ENCODE measurements around the gene MCTP2.

The MCTP2 gene

GRCh38 chr15:94259121-94259751 lies 27.9 kb downstream of the MCTP2 start:
- Histone ChIP-seq H3K36me3 (ENCODE audit: control insufficient read depth in 5 of 5, insufficient read depth in 5 of 5, low read length in 5 of 5) (no peaks in the 10 kb centered on the region), H3K4me1 (ENCODE audit: control insufficient read depth in 5 of 5, insufficient read depth in 5 of 5, low read length in 5 of 5) (peaks cover 0 to 2% (median 0%) of the 10 kb centered on the region in 5 donors), H3K27ac (ENCODE audit: low read depth, low read length) (no peak overlapping the region), H3K27me3 (ENCODE audit: control insufficient read depth in 5 of 5, insufficient read depth in 4 of 5, low read length in 5 of 5) (no peaks in the 10 kb centered on the region), H3K9ac (ENCODE audit: low read length in 5 of 5) (no peak overlapping the region), H3K4me3 (ENCODE audit: low read depth in 1 of 5, low read length in 5 of 5) (no peak overlapping the region), H3K9me3 (ENCODE audit: control insufficient read depth in 5 of 5, low read length in 5 of 5) (no peaks in the 10 kb centered on the region)

DNA sequence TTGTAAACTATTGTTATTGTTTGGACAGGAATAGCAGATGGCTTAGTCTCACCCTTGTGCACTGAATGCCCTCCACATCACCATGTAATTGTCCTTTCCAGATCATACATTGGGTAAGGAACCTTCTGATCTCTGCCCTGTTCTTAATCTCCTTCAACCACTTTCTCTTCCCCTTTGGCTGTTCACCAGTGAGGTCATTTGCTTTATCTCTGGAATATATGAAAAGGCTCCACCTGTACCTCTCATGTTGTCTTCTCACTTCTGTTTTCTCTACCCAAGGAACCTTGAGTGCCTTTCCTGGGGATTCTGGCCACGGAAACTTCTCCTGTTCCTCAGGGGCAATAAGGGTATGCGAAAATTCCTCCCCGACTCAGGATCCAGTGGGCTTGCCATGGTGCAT lies 28.5 kb downstream of the MCTP2 start:
- Histone ChIP-seq H3K4me1 (ENCODE audit: control insufficient read depth in 5 of 5, insufficient read depth in 5 of 5, low read length in 5 of 5) (peaks cover 0 to 2% (median 0%) of the 10 kb centered on the region in 5 donors), H3K36me3 (ENCODE audit: control insufficient read depth in 5 of 5, insufficient read depth in 5 of 5, low read length in 5 of 5) (no peaks in the 10 kb centered on the region), H3K9ac (ENCODE audit: low read length in 5 of 5) (no peak overlapping the region), H3K27ac (ENCODE audit: low read depth, low read length) (no peak overlapping the region), H3K27me3 (ENCODE audit: control insufficient read depth in 5 of 5, insufficient read depth in 4 of 5, low read length in 5 of 5) (no peaks in the 10 kb centered on the region), H3K4me3 (ENCODE audit: low read depth in 1 of 5, low read length in 5 of 5) (no peak overlapping the region), H3K9me3 (ENCODE audit: control insufficient read depth in 5 of 5, low read length in 5 of 5) (no peaks in the 10 kb centered on the region)

GRCh38 chr15:94262201-94262600 lies 30.8 kb downstream of the MCTP2 start:
- H3K27ac ChIP-seq (ENCODE audit: low read depth, low read length) = no peak overlapping the region

DNA sequence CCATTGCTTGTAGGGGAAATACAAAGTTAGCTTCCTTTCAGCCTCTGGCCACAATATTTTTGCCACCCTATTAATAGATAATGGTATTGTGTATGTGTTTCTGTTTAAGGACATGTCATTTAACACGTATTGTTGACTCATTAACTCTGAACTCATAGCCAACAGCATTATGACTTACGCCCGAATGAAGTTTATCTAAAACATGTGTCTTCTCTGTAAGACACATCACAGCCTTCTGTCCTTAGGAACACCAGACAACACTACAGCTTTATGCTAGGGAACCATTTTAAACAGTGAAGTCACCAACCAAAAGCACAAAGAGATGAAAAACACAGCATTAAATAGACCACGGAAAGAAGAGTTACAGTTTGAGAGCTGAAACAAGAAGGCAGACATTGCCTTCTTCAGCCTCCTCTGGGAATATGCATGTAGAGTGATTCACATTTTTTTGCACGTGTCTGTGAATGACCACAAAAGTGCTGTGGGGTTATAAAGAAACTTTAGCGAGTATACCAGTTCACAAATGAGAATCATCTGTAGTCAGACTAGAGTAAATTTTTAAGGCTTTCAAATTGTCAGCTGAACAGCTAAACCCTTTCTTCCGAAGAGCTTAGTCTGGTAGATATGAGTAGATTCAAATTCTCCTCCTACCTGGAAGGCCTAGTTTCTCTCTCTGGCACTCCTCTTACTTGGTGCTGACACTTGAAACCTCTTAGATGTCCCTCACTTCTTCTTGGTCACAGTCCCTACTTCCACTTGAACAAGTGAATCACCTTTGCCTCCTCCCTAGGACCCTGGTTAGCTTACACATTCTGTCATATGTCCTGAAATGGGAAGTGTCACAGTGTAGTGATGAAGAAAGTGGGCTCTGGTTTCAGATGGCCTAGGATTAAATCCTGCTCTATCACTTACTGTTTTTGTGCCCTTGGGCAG lies 32.2 kb downstream of the MCTP2 start:
- Histone ChIP-seq H3K36me3 (ENCODE audit: control insufficient read depth in 5 of 5, insufficient read depth in 5 of 5, low read length in 5 of 5) (no peaks in the 10 kb centered on the region), H3K4me1 (ENCODE audit: control insufficient read depth in 5 of 5, insufficient read depth in 5 of 5, low read length in 5 of 5) (peaks cover 0 to 2% (median 0%) of the 10 kb centered on the region in 5 donors), H3K4me3 (ENCODE audit: low read depth in 1 of 5, low read length in 5 of 5) (no peak overlapping the region), H3K27me3 (ENCODE audit: control insufficient read depth in 5 of 5, insufficient read depth in 4 of 5, low read length in 5 of 5) (no peaks in the 10 kb centered on the region), H3K9ac (ENCODE audit: low read length in 5 of 5) (no peak overlapping the region), H3K27ac (ENCODE audit: low read depth, low read length) (no peak overlapping the region), H3K9me3 (ENCODE audit: control insufficient read depth in 5 of 5, low read length in 5 of 5) (no peaks in the 10 kb centered on the region)

More at GRCh38 chr15:94262201-94262600, 30.8 kb downstream of the MCTP2 start:
- H3K27me3 ChIP-seq (ENCODE audit: control insufficient read depth in 5 of 5, insufficient read depth in 4 of 5, low read length in 5 of 5) = no peaks in the 10 kb centered on the region
- no peaks in the 10 kb centered on the region for H3K9me3 ChIP-seq (ENCODE audit: control insufficient read depth in 5 of 5, low read length in 5 of 5)
- no peak overlapping the region for H3K9ac ChIP-seq (ENCODE audit: low read length in 5 of 5)
- H3K36me3 ChIP-seq (ENCODE audit: control insufficient read depth in 5 of 5, insufficient read depth in 5 of 5, low read length in 5 of 5) = no peaks in the 10 kb centered on the region
- peaks cover 0 to 2% (median 0%) of the 10 kb centered on the region in 5 donors for H3K4me1 ChIP-seq (ENCODE audit: control insufficient read depth in 5 of 5, insufficient read depth in 5 of 5, low read length in 5 of 5)
- no peak overlapping the region for H3K4me3 ChIP-seq (ENCODE audit: low read depth in 1 of 5, low read length in 5 of 5)

DNA sequence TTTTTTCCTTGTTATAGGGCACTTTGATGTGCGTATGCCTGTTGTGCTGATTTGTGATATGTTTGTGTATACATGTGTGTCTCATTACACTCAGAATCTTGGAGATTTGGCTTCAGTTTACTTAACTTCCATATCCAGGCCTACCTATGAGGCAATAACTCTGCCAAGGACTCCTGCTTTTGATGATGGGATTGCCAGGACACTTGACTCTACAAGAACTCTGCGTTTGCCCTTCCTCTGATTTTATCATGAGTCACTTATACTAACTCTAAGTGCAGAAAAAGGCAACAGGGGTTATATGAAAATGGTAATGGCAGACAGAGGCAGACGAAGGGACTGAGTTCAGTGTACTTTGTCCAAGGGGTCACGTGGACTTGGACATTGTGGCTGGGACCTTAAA lies 33.6 kb downstream of the MCTP2 start:
- H3K4me1 ChIP-seq (ENCODE audit: control insufficient read depth in 5 of 5, insufficient read depth in 5 of 5, low read length in 5 of 5) = peaks cover 0 to 2% (median 0%) of the 10 kb centered on the region in 5 donors
- no peak overlapping the region for H3K27ac ChIP-seq (ENCODE audit: low read depth, low read length)
- no peak overlapping the region for H3K9ac ChIP-seq (ENCODE audit: low read length in 5 of 5)
- H3K36me3 ChIP-seq (ENCODE audit: control insufficient read depth in 5 of 5, insufficient read depth in 5 of 5, low read length in 5 of 5) = no peaks in the 10 kb centered on the region
- no peak overlapping the region for H3K4me3 ChIP-seq (ENCODE audit: low read depth in 1 of 5, low read length in 5 of 5)
- no peaks in the 10 kb centered on the region for H3K27me3 ChIP-seq (ENCODE audit: control insufficient read depth in 5 of 5, insufficient read depth in 4 of 5, low read length in 5 of 5)
- H3K9me3 ChIP-seq (ENCODE audit: control insufficient read depth in 5 of 5, low read length in 5 of 5) = no peaks in the 10 kb centered on the region

DNA sequence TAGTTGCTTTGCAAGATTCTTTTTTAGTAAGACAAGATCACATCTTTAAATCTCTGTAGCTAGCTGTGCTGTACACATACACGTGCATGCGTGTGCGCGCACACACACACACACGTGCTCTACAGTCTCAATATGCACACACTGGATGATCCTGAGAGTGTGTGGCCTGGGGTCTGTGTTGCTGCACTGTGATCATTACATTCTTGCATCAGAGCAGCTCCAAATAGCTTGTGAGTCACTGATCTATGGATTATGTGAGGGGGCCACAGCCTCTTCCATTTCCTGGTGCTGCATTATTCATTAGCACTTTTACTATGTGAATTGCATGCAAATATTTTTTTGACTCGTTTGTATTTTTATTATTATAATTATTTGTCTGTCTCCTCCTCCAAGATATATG lies 34.6 kb downstream of the MCTP2 start:
- Histone ChIP-seq H3K4me1 (ENCODE audit: control insufficient read depth in 5 of 5, insufficient read depth in 5 of 5, low read length in 5 of 5) (peaks cover 0 to 2% (median 0%) of the 10 kb centered on the region in 5 donors), H3K36me3 (ENCODE audit: control insufficient read depth in 5 of 5, insufficient read depth in 5 of 5, low read length in 5 of 5) (no peaks in the 10 kb centered on the region), H3K4me3 (ENCODE audit: low read depth in 1 of 5, low read length in 5 of 5) (no peak overlapping the region), H3K9ac (ENCODE audit: low read length in 5 of 5) (no peak overlapping the region), H3K27ac (ENCODE audit: low read depth, low read length) (no peak overlapping the region), H3K27me3 (ENCODE audit: control insufficient read depth in 5 of 5, insufficient read depth in 4 of 5, low read length in 5 of 5) (no peaks in the 10 kb centered on the region), H3K9me3 (ENCODE audit: control insufficient read depth in 5 of 5, low read length in 5 of 5) (no peaks in the 10 kb centered on the region)

DNA sequence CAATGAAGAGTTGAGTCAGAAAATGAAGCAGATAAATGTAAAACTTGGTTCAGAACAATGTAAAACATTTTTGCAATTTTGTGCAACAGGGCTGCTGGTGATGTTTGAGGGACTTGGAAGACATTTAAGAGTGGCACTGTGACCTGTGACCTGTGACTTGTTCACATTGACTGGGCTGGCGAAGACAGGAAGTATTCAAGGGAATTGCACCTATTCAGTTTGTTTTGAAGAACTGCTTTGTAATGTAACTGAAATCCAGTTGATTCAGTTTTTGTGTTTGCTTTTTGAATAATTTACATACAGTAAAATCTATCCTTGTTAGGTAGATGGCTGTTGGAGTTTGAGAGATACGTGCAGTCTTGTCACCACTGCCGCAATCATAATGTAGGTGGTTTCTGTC lies 35.4 kb downstream of the MCTP2 start:
- Histone ChIP-seq H3K27ac (ENCODE audit: low read depth, low read length) (no peak overlapping the region), H3K4me3 (ENCODE audit: low read depth in 1 of 5, low read length in 5 of 5) (no peak overlapping the region), H3K9me3 (ENCODE audit: control insufficient read depth in 5 of 5, low read length in 5 of 5) (no peaks in the 10 kb centered on the region), H3K9ac (ENCODE audit: low read length in 5 of 5) (no peak overlapping the region), H3K27me3 (ENCODE audit: control insufficient read depth in 5 of 5, insufficient read depth in 4 of 5, low read length in 5 of 5) (no peaks in the 10 kb centered on the region), H3K4me1 (ENCODE audit: control insufficient read depth in 5 of 5, insufficient read depth in 5 of 5, low read length in 5 of 5) (peaks cover 0 to 2% (median 0%) of the 10 kb centered on the region in 5 donors), H3K36me3 (ENCODE audit: control insufficient read depth in 5 of 5, insufficient read depth in 5 of 5, low read length in 5 of 5) (no peaks in the 10 kb centered on the region)

DNA sequence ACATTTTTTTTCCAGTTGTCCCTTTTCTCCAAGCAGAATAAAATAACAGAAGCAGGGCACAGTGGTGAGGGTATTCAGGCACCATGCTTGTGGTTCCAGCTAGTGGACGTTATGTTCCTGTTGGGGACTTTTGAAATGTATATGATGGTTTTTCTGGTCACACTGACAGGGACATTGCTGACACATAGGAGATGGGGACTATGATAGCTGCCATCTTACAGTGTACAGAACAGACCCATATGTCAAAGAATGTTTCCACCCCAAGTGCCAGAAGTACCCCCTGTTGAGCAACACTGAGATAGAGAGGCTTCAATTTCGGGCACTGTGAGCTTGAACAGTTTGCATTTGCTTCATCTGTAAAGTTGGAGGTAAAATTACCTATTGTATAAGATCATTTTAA lies 38.6 kb downstream of the MCTP2 start:
- no peaks in the 10 kb centered on the region for H3K9me3 ChIP-seq (ENCODE audit: control insufficient read depth in 5 of 5, low read length in 5 of 5)
- no peaks in the 10 kb centered on the region for H3K4me1 ChIP-seq (ENCODE audit: control insufficient read depth in 5 of 5, insufficient read depth in 5 of 5, low read length in 5 of 5)
- no peak overlapping the region for H3K4me3 ChIP-seq (ENCODE audit: low read depth in 1 of 5, low read length in 5 of 5)
- H3K27ac ChIP-seq (ENCODE audit: low read depth, low read length) = no peak overlapping the region
- H3K36me3 ChIP-seq (ENCODE audit: control insufficient read depth in 5 of 5, insufficient read depth in 5 of 5, low read length in 5 of 5) = no peaks in the 10 kb centered on the region
- H3K9ac ChIP-seq (ENCODE audit: low read length in 5 of 5) = no peak overlapping the region
- no peaks in the 10 kb centered on the region for H3K27me3 ChIP-seq (ENCODE audit: control insufficient read depth in 5 of 5, insufficient read depth in 4 of 5, low read length in 5 of 5)

- no peaks in the 10 kb centered on the region for H3K27me3 ChIP-seq (ENCODE audit: control insufficient read depth in 5 of 5, insufficient read depth in 4 of 5, low read length in 5 of 5)
- no peaks in the 10 kb centered on the region for H3K36me3 ChIP-seq (ENCODE audit: control insufficient read depth in 5 of 5, insufficient read depth in 5 of 5, low read length in 5 of 5)
- no peak overlapping the region for H3K27ac ChIP-seq (ENCODE audit: low read depth, low read length)
- no peaks in the 10 kb centered on the region for H3K9me3 ChIP-seq (ENCODE audit: control insufficient read depth in 5 of 5, low read length in 5 of 5)
- no peaks in the 10 kb centered on the region for H3K4me1 ChIP-seq (ENCODE audit: control insufficient read depth in 5 of 5, insufficient read depth in 5 of 5, low read length in 5 of 5)
- no peak overlapping the region for H3K9ac ChIP-seq (ENCODE audit: low read length in 5 of 5)
- no peak overlapping the region for H3K4me3 ChIP-seq (ENCODE audit: low read depth in 1 of 5, low read length in 5 of 5)
Measured at GRCh38 chr15:94270570-94270969, 39.2 kb downstream of the MCTP2 start.

DNA sequence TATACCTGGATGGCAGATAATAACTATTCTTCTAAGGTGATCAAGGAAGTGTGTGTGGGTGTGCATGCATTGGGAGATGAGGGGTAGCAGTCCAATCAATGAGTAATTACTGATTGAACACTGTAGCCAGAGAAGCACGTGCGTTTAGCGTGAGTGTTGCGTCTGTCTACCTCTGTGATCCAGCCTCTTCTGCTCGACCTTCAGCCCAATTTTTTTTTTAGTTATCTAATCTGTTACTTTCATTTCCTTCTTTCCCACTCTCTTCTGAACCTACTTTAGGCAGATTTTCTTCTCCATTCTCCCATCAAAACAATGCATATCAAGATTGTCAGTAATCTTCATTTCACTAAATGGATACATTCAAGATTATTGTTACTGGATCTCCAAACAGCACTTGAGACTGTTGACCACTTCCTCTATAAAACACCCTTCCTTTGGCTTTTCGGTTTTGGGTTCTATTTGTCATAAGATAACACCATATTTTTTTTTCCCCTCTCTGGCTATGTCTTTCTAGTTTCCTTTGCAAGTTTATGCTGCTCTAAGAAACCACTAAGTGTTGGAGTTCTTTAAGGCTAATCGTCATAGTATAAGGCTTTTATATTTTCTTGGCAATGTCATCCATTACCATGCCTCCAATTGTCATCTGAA lies 41.0 kb downstream of the MCTP2 start:
- no peaks in the 10 kb centered on the region for H3K36me3 ChIP-seq (ENCODE audit: control insufficient read depth in 5 of 5, insufficient read depth in 5 of 5, low read length in 5 of 5)
- H3K27me3 ChIP-seq (ENCODE audit: control insufficient read depth in 5 of 5, insufficient read depth in 4 of 5, low read length in 5 of 5) = no peaks in the 10 kb centered on the region
- H3K27ac ChIP-seq (ENCODE audit: low read depth, low read length) = no peak overlapping the region
- no peak overlapping the region for H3K9ac ChIP-seq (ENCODE audit: low read length in 5 of 5)
- no peaks in the 10 kb centered on the region for H3K9me3 ChIP-seq (ENCODE audit: control insufficient read depth in 5 of 5, low read length in 5 of 5)
- H3K4me3 ChIP-seq (ENCODE audit: low read depth in 1 of 5, low read length in 5 of 5) = no peak overlapping the region
- H3K4me1 ChIP-seq (ENCODE audit: control insufficient read depth in 5 of 5, insufficient read depth in 5 of 5, low read length in 5 of 5) = no peaks in the 10 kb centered on the region
